Nephron (organoid): ENCODE results near the gene ACP7.
A peak's percentile ranks its signal among the peaks of the same experiment; 100 is the strongest.

Source experiments
- H3K27ac Mint-ChIP-seq, 3 experiments: 2 replicates each; pipeline ENCODE4 v1.8.0; 2020; ENCODE audit warnings: mixed read lengths in 3 of 3, mild to moderate bottlenecking in 2 of 3, moderate library complexity in 1 of 3
- H3K27me3 Mint-ChIP-seq: 2 replicates; pipeline ENCODE4 v1.8.0; 2021; ENCODE audit warnings: low read depth, mild to moderate bottlenecking, moderate library complexity, mixed read lengths
- H3K36me3 Mint-ChIP-seq: 2 replicates; pipeline ENCODE4 v1.8.0; 2020; ENCODE audit warnings: low read depth, mixed read lengths
- H3K4me1 Mint-ChIP-seq: 2 replicates; pipeline ENCODE4 v1.8.0; 2020; ENCODE audit warnings: mixed read lengths
- H3K4me3 Mint-ChIP-seq, 3 experiments: 2 replicates each; pipeline ENCODE4 v1.8.0; 2020; ENCODE audit warnings: mild to moderate bottlenecking in 3 of 3, mixed read lengths in 3 of 3, moderate library complexity in 2 of 3
- H3K9me3 Mint-ChIP-seq: 2 replicates; pipeline ENCODE4 v1.8.0; 2020; ENCODE audit warnings: mixed read lengths
- TF ChIP-seq, protein P1 (sequence below), 3 experiments: fragments of 200-600 bp; sonication (generic); IDR thresholded peaks; one replicate each; pipeline ENCODE4 v1.5.0; 2021; ENCODE audit warnings: antibody characterized with exemption in 3 of 3; ENCODE audit not compliant: unreplicated experiment in 3 of 3

ACP7 gene

GRCh38 chr19:39046037-39046821 is 37.9 kb upstream of the ACP7 start:
- TF ChIP-seq, protein P1, sequence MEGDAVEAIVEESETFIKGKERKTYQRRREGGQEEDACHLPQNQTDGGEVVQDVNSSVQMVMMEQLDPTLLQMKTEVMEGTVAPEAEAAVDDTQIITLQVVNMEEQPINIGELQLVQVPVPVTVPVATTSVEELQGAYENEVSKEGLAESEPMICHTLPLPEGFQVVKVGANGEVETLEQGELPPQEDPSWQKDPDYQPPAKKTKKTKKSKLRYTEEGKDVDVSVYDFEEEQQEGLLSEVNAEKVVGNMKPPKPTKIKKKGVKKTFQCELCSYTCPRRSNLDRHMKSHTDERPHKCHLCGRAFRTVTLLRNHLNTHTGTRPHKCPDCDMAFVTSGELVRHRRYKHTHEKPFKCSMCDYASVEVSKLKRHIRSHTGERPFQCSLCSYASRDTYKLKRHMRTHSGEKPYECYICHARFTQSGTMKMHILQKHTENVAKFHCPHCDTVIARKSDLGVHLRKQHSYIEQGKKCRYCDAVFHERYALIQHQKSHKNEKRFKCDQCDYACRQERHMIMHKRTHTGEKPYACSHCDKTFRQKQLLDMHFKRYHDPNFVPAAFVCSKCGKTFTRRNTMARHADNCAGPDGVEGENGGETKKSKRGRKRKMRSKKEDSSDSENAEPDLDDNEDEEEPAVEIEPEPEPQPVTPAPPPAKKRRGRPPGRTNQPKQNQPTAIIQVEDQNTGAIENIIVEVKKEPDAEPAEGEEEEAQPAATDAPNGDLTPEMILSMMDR (IDR thresholded peaks at IDR 0.05; ENCODE audit: unreplicated experiment in 3 of 3), result no peak
- Mint-ChIP-seq H3K27me3 (peaks cover 12% of the 10 kb centered on the region), H3K27ac (peak overlapping the region in 2 of 3 experiments; percentile 72 to 88), H3K4me1 (no peaks in the 10 kb centered on the region), H3K9me3 (peaks cover 17% of the 10 kb centered on the region), H3K36me3 (no peaks in the 10 kb centered on the region), H3K4me3 (no peak overlapping the region)

DNA sequence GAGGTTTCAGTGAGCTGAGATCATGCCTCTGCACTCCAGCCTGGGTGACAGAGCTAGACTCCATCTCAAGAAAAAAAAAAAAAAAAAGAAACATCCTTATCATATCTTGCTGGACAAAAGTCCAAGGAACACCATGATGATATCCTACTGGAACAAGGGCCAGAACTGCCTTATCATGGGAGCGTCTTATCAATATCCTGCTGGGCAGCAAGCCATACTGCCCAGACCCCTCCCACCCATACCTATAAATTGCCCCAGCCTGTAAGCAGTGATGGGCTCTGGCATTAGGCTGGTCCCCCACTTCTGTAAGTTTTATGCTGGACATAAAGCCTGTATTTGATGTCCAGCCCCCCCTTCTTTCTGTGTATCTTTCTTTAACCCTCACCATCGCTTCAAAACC is 37.1 kb upstream of the ACP7 start:
- no peaks in the 10 kb centered on the region for H3K36me3 Mint-ChIP-seq
- H3K27ac Mint-ChIP-seq, result no peak overlapping the region
- no peak overlapping the region for H3K4me3 Mint-ChIP-seq
- H3K4me1 Mint-ChIP-seq, result no peaks in the 10 kb centered on the region
- H3K9me3 Mint-ChIP-seq, result peaks cover 17% of the 10 kb centered on the region
- peaks cover 12% of the 10 kb centered on the region for H3K27me3 Mint-ChIP-seq
- TF ChIP-seq, protein P1 (IDR thresholded peaks at IDR 0.05; ENCODE audit: unreplicated experiment in 3 of 3), result no peak

- Mint-ChIP-seq H3K4me3 (no peak overlapping the region), H3K4me1 (no peaks in the 10 kb centered on the region), H3K9me3 (peaks cover 6% of the 10 kb centered on the region), H3K36me3 (no peaks in the 10 kb centered on the region), H3K27ac (no peak overlapping the region), H3K27me3 (peaks cover 15% of the 10 kb centered on the region)
- TF ChIP-seq, protein P1 (IDR thresholded peaks at IDR 0.05; ENCODE audit: unreplicated experiment in 3 of 3), result peak; percentile 59 to 71 (median 68)
Observed at GRCh38 chr19:39052243-39052746, 31.9 kb upstream of the ACP7 start.

DNA sequence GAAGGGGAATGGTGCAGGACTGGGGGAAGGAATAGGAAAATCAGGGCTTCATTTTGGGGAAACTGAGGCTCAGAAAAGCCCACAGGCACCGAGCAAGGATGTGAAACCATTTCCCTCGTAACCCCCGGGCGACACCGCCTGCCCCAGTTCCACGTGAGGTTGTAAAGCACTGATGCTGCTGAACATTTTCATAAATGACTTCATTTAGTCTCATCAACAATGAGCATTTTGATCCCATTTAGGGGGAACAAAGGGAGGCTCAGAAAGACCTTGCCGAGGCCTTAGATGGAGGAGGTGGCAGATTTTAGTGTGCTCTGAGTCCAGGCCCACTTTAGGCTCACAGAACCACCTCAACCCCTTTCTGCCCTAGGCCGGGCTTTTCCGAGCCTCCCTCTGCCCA is 31.3 kb upstream of the ACP7 start:
- no peak overlapping the region for H3K4me3 Mint-ChIP-seq
- H3K9me3 Mint-ChIP-seq, result peaks cover 3% of the 10 kb centered on the region
- H3K4me1 Mint-ChIP-seq, result no peaks in the 10 kb centered on the region
- TF ChIP-seq, protein P1 (IDR thresholded peaks at IDR 0.05; ENCODE audit: unreplicated experiment in 3 of 3), result no peak
- no peaks in the 10 kb centered on the region for H3K36me3 Mint-ChIP-seq
- H3K27ac Mint-ChIP-seq, result no peak overlapping the region
- H3K27me3 Mint-ChIP-seq, result peaks cover 15% of the 10 kb centered on the region

DNA sequence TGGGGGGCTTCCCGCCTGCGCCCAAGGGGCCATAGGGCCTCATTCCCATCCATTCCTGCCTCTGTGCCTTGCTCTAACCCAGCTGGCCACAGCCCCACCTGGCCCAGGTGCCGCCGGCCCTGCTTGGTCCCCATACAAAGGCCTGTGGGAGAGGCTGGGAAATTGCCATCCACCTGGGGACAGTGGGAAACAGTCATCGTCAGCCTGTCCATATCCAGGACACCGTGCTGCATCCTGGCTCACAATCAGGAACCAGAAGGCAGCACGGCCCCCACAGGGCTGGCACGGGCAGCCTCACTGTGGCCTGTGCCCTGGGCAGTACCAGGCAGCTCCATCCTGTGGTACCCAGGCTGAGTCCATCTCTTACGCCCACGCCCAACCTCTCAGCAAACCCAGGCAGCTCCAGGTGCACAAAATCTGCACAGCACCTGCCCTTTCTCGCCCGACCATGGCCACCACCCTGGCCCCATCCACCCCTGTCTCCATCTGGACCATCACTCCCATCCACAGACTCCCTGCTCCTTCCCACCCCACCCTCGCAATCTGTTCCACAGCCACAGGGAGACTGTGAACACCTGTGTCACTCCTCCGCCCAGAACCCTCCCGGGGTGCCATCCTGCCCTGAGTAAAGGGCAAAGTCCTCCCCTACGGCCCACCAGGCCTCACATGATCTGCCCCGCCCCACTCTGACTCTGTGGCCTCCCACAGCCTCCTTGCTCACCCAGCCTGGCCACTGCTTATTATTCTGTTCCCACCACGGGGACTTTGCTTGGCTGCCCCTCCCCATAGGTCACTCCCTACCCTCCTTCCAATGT is 30.7 kb upstream of the ACP7 start:
- Mint-ChIP-seq H3K4me3 (no peak overlapping the region), H3K4me1 (no peaks in the 10 kb centered on the region), H3K9me3 (peaks cover 3% of the 10 kb centered on the region), H3K27ac (peak overlapping the region in 1 of 3 experiments; percentile 52), H3K27me3 (peaks cover 15% of the 10 kb centered on the region), H3K36me3 (no peaks in the 10 kb centered on the region)
- TF ChIP-seq, protein P1 (IDR thresholded peaks at IDR 0.05; ENCODE audit: unreplicated experiment in 3 of 3), result no peak
